Measurements from ENCODE around the gene TCTN1.
A peak's percentile ranks its signal among the peaks of the same experiment; 100 is the strongest.

The TCTN1 gene

GRCh38 chr12:110613771-110614684, at the start of gene TCTN1:
Gene TCTN1, plus strand, starts transcription at chr12:110614129. Its CDS starts 54 bp downstream, at chr12:110614183.
- Histone ChIP-seq H3F3A (ENCODE audit: insufficient read depth, low read length) (no peaks in the 10 kb centered on the region), H3K27ac (ENCODE audit: low read depth, low read length, poor library complexity, severe bottlenecking) (peak within 1 kb of the TSS; percentile 78), H3K9me2 (ENCODE audit: low read depth, low read length) (no peaks in the 10 kb centered on the region), H3K36me3 (ENCODE audit: insufficient read depth, low read length) (no peaks in the 10 kb centered on the region), H2AFZ (ENCODE audit: low read length) (no peak within 1 kb of the TSS), H3K79me2 (ENCODE audit: insufficient read depth, low read length) (no peaks in the 10 kb centered on the region), H3K4me3 (ENCODE audit: low read depth, low read length, poor library complexity, severe bottlenecking) (peak within 1 kb of the TSS; percentile 78), H3K4me2 (ENCODE audit: low read length) (peak within 1 kb of the TSS; percentile 86), H3K4me1 (ENCODE audit: insufficient read depth, low read length, severe bottlenecking) (peaks cover 35% of the 10 kb centered on the region), H3K27me3 (ENCODE audit: insufficient read depth, low read length) (no peaks in the 10 kb centered on the region), H4K20me1 (ENCODE audit: insufficient read depth, low read length) (no peaks in the 10 kb centered on the region), H3K9ac (ENCODE audit: low read length) (peak within 1 kb of the TSS; percentile 75), H3K9me3 (ENCODE audit: low read length) (no peaks in the 10 kb centered on the region)
- TF ChIP-seq CTCF (IDR thresholded peaks at IDR 0.05; ENCODE audit: low read length): no peak
- TF ChIP-seq EZH2 (IDR thresholded peaks at IDR 0.05; ENCODE audit: borderline replicate concordance, low read length): no peak

- Histone ChIP-seq H3K4me3 (ENCODE audit: low read depth, low read length, poor library complexity, severe bottlenecking) (no peak overlapping the region), H3K79me2 (ENCODE audit: insufficient read depth, low read length) (peaks cover 79% of the 10 kb centered on the region), H3K4me1 (ENCODE audit: insufficient read depth, low read length, severe bottlenecking) (peaks cover 59% of the 10 kb centered on the region), H3K27me3 (ENCODE audit: insufficient read depth, low read length) (no peaks in the 10 kb centered on the region), H4K20me1 (ENCODE audit: insufficient read depth, low read length) (no peaks in the 10 kb centered on the region), H3K9ac (ENCODE audit: low read length) (no peak overlapping the region), H2AFZ (ENCODE audit: low read length) (no peak overlapping the region), H3K36me3 (ENCODE audit: insufficient read depth, low read length) (peaks cover 5% of the 10 kb centered on the region; the same call in 1 of the 2 replicates), H3F3A (ENCODE audit: insufficient read depth, low read length) (no peaks in the 10 kb centered on the region), H3K27ac (ENCODE audit: low read depth, low read length, poor library complexity, severe bottlenecking) (peak overlapping the region; percentile 78), H3K9me3 (ENCODE audit: low read length) (no peaks in the 10 kb centered on the region; the same call in 1 of the 2 replicates), H3K9me2 (ENCODE audit: low read depth, low read length) (no peaks in the 10 kb centered on the region), H3K4me2 (ENCODE audit: low read length) (no peak overlapping the region)
- TF ChIP-seq EZH2 (IDR thresholded peaks at IDR 0.05; ENCODE audit: borderline replicate concordance, low read length): no peak
- no peak for TF ChIP-seq CTCF (IDR thresholded peaks at IDR 0.05; ENCODE audit: low read length)
Measured at GRCh38 chr12:110564471-110564991, 49.4 kb upstream of the TCTN1 start.

DNA sequence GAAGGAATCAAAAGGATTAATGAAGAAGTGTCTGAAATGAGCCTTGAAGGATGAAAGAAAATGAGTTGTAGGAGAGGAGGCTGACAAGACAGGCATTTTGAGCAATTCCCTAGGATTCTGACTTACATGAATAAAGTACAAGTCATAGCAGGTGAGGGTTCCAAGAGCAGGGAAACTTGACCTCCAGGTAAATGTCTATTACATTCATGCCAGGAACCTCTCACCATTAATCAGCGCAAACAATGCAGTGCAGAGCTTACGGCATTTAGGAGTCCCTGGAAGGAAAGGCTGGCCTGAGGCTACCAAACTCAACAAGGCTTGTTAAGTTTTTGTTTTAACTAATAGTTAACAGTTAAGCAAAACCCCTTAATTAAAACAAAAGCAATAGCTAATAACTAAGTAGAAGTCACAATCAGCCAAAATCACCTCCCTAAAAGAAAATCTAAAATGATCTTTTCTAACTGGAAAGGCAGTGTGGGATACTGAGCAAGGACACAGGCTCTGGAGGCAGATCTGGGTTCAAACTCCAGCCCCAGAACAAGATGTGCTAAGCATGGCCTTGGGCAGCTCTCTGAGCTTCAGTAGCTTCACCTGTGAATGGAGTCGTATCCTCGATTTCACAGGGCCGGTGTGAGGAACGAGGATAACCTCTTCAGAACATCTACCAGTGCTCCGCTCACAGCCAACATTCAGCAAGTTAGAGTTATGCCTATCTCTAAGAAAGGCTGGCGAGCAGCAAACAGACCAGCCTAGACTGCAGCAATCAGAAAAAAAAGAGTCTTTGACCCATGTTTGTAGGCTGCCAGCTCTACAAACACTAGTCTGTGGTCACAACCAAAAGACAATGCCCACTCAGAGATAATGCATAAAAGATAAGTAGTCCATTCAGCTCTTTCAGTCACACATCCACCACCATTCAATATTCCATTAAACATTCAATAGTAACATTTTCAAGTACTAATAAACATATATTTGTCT, 47.7 kb upstream of the TCTN1 start:
- H3K9ac ChIP-seq (ENCODE audit: low read length): no peak overlapping the region; the same call in 1 of the 2 replicates
- no peak for TF ChIP-seq EZH2 (IDR thresholded peaks at IDR 0.05; ENCODE audit: borderline replicate concordance, low read length)
- TF ChIP-seq CTCF (IDR thresholded peaks at IDR 0.05; ENCODE audit: low read length): no peak
- H3K27ac ChIP-seq (ENCODE audit: low read depth, low read length, poor library complexity, severe bottlenecking): peak overlapping the region; percentile 36
- H3K79me2 ChIP-seq (ENCODE audit: insufficient read depth, low read length): peaks cover 67% of the 10 kb centered on the region
- no peaks in the 10 kb centered on the region for H4K20me1 ChIP-seq (ENCODE audit: insufficient read depth, low read length)
- no peaks in the 10 kb centered on the region; the same call in 1 of the 2 replicates for H3K9me3 ChIP-seq (ENCODE audit: low read length)
- H3K4me3 ChIP-seq (ENCODE audit: low read depth, low read length, poor library complexity, severe bottlenecking): no peak overlapping the region
- H3K4me2 ChIP-seq (ENCODE audit: low read length): peak overlapping the region; percentile 26; the same call in 1 of the 2 replicates
- no peaks in the 10 kb centered on the region; the same call in 1 of the 2 replicates for H3K36me3 ChIP-seq (ENCODE audit: insufficient read depth, low read length)
- H2AFZ ChIP-seq (ENCODE audit: low read length): no peak overlapping the region
- no peaks in the 10 kb centered on the region for H3F3A ChIP-seq (ENCODE audit: insufficient read depth, low read length)
- H3K27me3 ChIP-seq (ENCODE audit: insufficient read depth, low read length): no peaks in the 10 kb centered on the region
- H3K9me2 ChIP-seq (ENCODE audit: low read depth, low read length): no peaks in the 10 kb centered on the region
- peaks cover 59% of the 10 kb centered on the region for H3K4me1 ChIP-seq (ENCODE audit: insufficient read depth, low read length, severe bottlenecking)
